ENCODE results near the gene LRRC49. TPM values are rescaled to one million over a fixed set of nuclear protein-coding genes. Genes with fewer than 3 reads are reported as not detected.

The LRRC49 gene
- total and polyA plus RNA-seq, 2 of the 13 experiments (the other 11 are each of a cell fraction or from before 2014, with no cell fraction given): 0.57 to 1.00 TPM

GRCh38 chr15:71097890-71098289 is 205.3 kb downstream of the LRRC49 start:
- in situ Hi-C loops (cut with HindIII; ENCODE audit: extremely low pct_ligation_motif_present, low pct_unique_long_range_greater_than_20kb): no loop called here
- no peak overlapping the region for H2AFZ ChIP-seq (ENCODE audit: low read length)

GRCh38 chr15:71098920-71099319 is 206.3 kb downstream of the LRRC49 start:
- Histone ChIP-seq H3K79me2 (ENCODE audit: insufficient read depth, low read length) (no peaks in the 10 kb centered on the region), H3K27me3 (ENCODE audit: control insufficient read depth in 1 of 2, insufficient read depth in 2 of 2, low read length in 2 of 2) (no peaks in the 10 kb centered on the region), H4K20me1 (ENCODE audit: insufficient read depth, low read length) (no peaks in the 10 kb centered on the region), H3K9me3 (ENCODE audit: low read length) (no peaks in the 10 kb centered on the region), H3K4me1 (ENCODE audit: insufficient read depth, low read length) (no peaks in the 10 kb centered on the region), H3K27ac (ENCODE audit: extremely low read length, insufficient read depth, low read length) (no peak overlapping the region), H3K4me3 (replicated peaks in 1 of 3; ENCODE audit: insufficient read depth in 1 of 3, low read depth in 2 of 3, low read length in 3 of 3) (no peak overlapping the region), H3K4me2 (ENCODE audit: low read depth, low read length) (no peak overlapping the region), H2AFZ (ENCODE audit: low read length) (no peak overlapping the region), H3K36me3 (replicated peaks in 1 of 2; ENCODE audit: control insufficient read depth in 1 of 2, insufficient read depth in 2 of 2, low read length in 2 of 2) (no peaks in the 10 kb centered on the region), H3K9ac (ENCODE audit: insufficient read depth, low read depth, low read length) (no peak overlapping the region)
- 0% methylated on average over 1 of the region's 1 CpG for WGBS (ENCODE audit: low lambda C conversion rate)
- no peak for TF ChIP-seq SMAD1 (CRISPR knock-in tag; IDR thresholded peaks at IDR 0.05; ENCODE audit: borderline replicate concordance, low read depth)
- no peak for TF ChIP-seq CHD2 (IDR thresholded peaks at IDR 0.05; ENCODE audit: low read depth, low read length)
- no peak for TF ChIP-seq ZNF543 (CRISPR knock-in tag; IDR thresholded peaks at IDR 0.05)
- no peak for TF ChIP-seq ZNF749 (CRISPR knock-in tag; IDR thresholded peaks at IDR 0.05; ENCODE audit: borderline replicate concordance)
- FAIRE-seq (no peak), ATAC-seq (no peak), DNase-seq (ENCODE audit: low spot score) (no peak)
- no TSS peak for BruUV-seq (replicated peaks)
- intact Hi-C loops (cut with micrococcal nuclease; ENCODE audit: unreplicated experiment): no loop called here
- ChIA-PET CTCF (ENCODE audit: low intra/inter-chr PET ratio, low total read pairs) (no interaction called here), POLR2A (no interaction called here)
- in situ Hi-C loops (cut with HindIII; ENCODE audit: extremely low pct_ligation_motif_present, low pct_unique_long_range_greater_than_20kb): no loop called here

More at GRCh38 chr15:71097890-71098289, 205.3 kb downstream of the LRRC49 start:
- ChIA-PET POLR2A (no interaction called here), CTCF (ENCODE audit: low intra/inter-chr PET ratio, low total read pairs) (no interaction called here)
- TF ChIP-seq LCORL (IDR thresholded peaks at IDR 0.05) (no peak), LCORL (CRISPR knock-in tag; IDR thresholded peaks at IDR 0.05) (no peak), ZNF33B (CRISPR knock-in tag; IDR thresholded peaks at IDR 0.05) (no peak), SMYD3 (CRISPR knock-in tag; IDR thresholded peaks at IDR 0.05) (no peak), ZNF672 (CRISPR knock-in tag; IDR thresholded peaks at IDR 0.05) (no peak), ZNF766 (CRISPR knock-in tag; IDR thresholded peaks at IDR 0.05; ENCODE audit: borderline replicate concordance) (no peak), SNAPC5 (CRISPR knock-in tag; IDR thresholded peaks at IDR 0.05; ENCODE audit: borderline replicate concordance) (no peak), ATM (IDR thresholded peaks at IDR 0.05; ENCODE audit: borderline replicate concordance) (no peak), ZNF446 (CRISPR knock-in tag; IDR thresholded peaks at IDR 0.05) (no peak), KLF13 (CRISPR knock-in tag; IDR thresholded peaks at IDR 0.05) (no peak), ZNF569 (CRISPR knock-in tag; IDR thresholded peaks at IDR 0.05; ENCODE audit: borderline replicate concordance) (no peak), IRF2 (CRISPR knock-in tag; IDR thresholded peaks at IDR 0.05) (no peak), ZNF282 (IDR thresholded peaks at IDR 0.05; ENCODE audit: partially characterized antibody) (no peak), POLR2AphosphoS5 (IDR thresholded peaks at IDR 0.05; ENCODE audit: low read depth, low read length) (no peak)
- ATAC-seq: no peak
- Histone ChIP-seq H3K9ac (ENCODE audit: insufficient read depth, low read depth, low read length) (no peak overlapping the region), H3K4me3 (replicated peaks in 1 of 3; ENCODE audit: insufficient read depth in 1 of 3, low read depth in 2 of 3, low read length in 3 of 3) (no peak overlapping the region), H3K27ac (ENCODE audit: extremely low read length, insufficient read depth, low read length) (no peak overlapping the region), H3K27me3 (ENCODE audit: control insufficient read depth in 1 of 2, insufficient read depth in 2 of 2, low read length in 2 of 2) (no peaks in the 10 kb centered on the region), H3K9me3 (ENCODE audit: low read length) (no peaks in the 10 kb centered on the region), H3K79me2 (ENCODE audit: insufficient read depth, low read length) (no peaks in the 10 kb centered on the region), H4K20me1 (ENCODE audit: insufficient read depth, low read length) (no peaks in the 10 kb centered on the region), H3K36me3 (replicated peaks in 1 of 2; ENCODE audit: control insufficient read depth in 1 of 2, insufficient read depth in 2 of 2, low read length in 2 of 2) (no peaks in the 10 kb centered on the region), H3K4me1 (ENCODE audit: insufficient read depth, low read length) (no peaks in the 10 kb centered on the region), H3K4me2 (ENCODE audit: low read depth, low read length) (no peak overlapping the region)
- no peak for FAIRE-seq
- 18% methylated on average over 4 of the region's 4 CpGs for WGBS (ENCODE audit: low lambda C conversion rate)
- BruUV-seq (replicated peaks): no TSS peak
- intact Hi-C loops (cut with micrococcal nuclease; ENCODE audit: unreplicated experiment): no loop called here
- DNase-seq (ENCODE audit: low spot score): no peak

Data from HepG2 (cell line).